Liver (tissue), 9 donors: ENCODE measurements around the gene SSBP2. TPM values are rescaled to one million over a fixed set of nuclear protein-coding genes. Genes with fewer than 3 reads are reported as not detected.

Experiments used
- DNase-seq: peaks from one replicate; pipeline ENCODE4 v3.0.0-alpha.2; 2017; ENCODE audit warnings: low spot score
- H3K27ac ChIP-seq, 2 donors: one replicate each; pipeline ENCODE4 v1.7.0; 2013; ENCODE audit warnings: inconsistent platforms in 2 of 2, low read length in 2 of 2, control low read depth in 1 of 2, low read depth in 1 of 2, mild to moderate bottlenecking in 1 of 2
- H3K27me3 ChIP-seq, 4 donors: one replicate each; pipeline versions ENCODE4 v1.6.1 to v1.7.0; 2013; ENCODE audit warnings: low read length in 3 of 4, inconsistent platforms in 1 of 4, mild to moderate bottlenecking in 1 of 4, moderate library complexity in 1 of 4; ENCODE audit not compliant: control insufficient read depth in 4 of 4, insufficient read depth in 4 of 4
- H3K36me3 ChIP-seq, 4 donors: one replicate each; pipeline versions ENCODE4 v1.6.1 to v1.7.0; 2013; ENCODE audit warnings: low read length in 3 of 4, mild to moderate bottlenecking in 3 of 4, low read depth in 1 of 4, moderate library complexity in 1 of 4; ENCODE audit not compliant: control insufficient read depth in 4 of 4, insufficient read depth in 3 of 4
- H3K4me1 ChIP-seq, 4 donors: one replicate each; pipeline versions ENCODE4 v1.6.1 to v1.7.0; 2013; ENCODE audit warnings: low read length in 3 of 4, mild to moderate bottlenecking in 3 of 4, moderate library complexity in 1 of 4; ENCODE audit not compliant: control insufficient read depth in 4 of 4, insufficient read depth in 4 of 4
- H3K4me3 ChIP-seq, 3 donors: one replicate each; pipeline versions ENCODE4 v1.6.1 to v1.7.0; 2013; ENCODE audit warnings: low read length in 3 of 3, control low read depth in 1 of 3, low read depth in 1 of 3, mild to moderate bottlenecking in 1 of 3
- H3K9ac ChIP-seq, 2 donors: one replicate each; pipeline ENCODE4 v1.7.0; 2013; ENCODE audit warnings: low read length in 2 of 2, mild to moderate bottlenecking in 2 of 2, moderate library complexity in 2 of 2, control low read depth in 1 of 2, low read depth in 1 of 2
- H3K9me3 ChIP-seq, 4 donors: one replicate each; pipeline versions ENCODE4 v1.6.1 to v1.7.0; 2013; ENCODE audit warnings: low read length in 3 of 4; ENCODE audit not compliant: control insufficient read depth in 4 of 4
- CTCF ChIP-seq: fragments of 150-350 bp; IDR thresholded peaks from 2 replicates; pipeline ENCODE4 v1.5.1; 2017; ENCODE audit warnings: improper control_type of control experiment, low read depth, low read length; ENCODE audit not compliant: missing input control
- EGR1 ChIP-seq, 2 donors: IDR thresholded peaks; 2 replicates each; pipeline ENCODE4 v1.6.1; 2016 to 2018; ENCODE audit warnings: antibody characterized with exemption in 2 of 2, low read depth in 2 of 2
- FOXA1 ChIP-seq: IDR thresholded peaks from 2 replicates; pipeline ENCODE4 v1.6.1; 2016; ENCODE audit warnings: antibody characterized with exemption
- FOXA2 ChIP-seq: IDR thresholded peaks from 2 replicates; pipeline ENCODE4 v1.6.1; 2016; ENCODE audit warnings: antibody characterized with exemption
- GABPA ChIP-seq, 2 donors: IDR thresholded peaks in 1 of 2; conservative IDR thresholded peaks in 1 of 2; 2 replicates each; pipeline ENCODE4 v1.6.1; 2016; ENCODE audit warnings: antibody characterized with exemption in 2 of 2, mild to moderate bottlenecking in 1 of 2, moderate library complexity in 1 of 2
- HNF4A ChIP-seq, 2 donors: conservative IDR thresholded peaks; 2 replicates each; pipeline ENCODE4 v1.6.1; 2016; ENCODE audit warnings: antibody characterized with exemption in 2 of 2, mild to moderate bottlenecking in 2 of 2
- HNF4G ChIP-seq: IDR thresholded peaks from 2 replicates; pipeline ENCODE4 v1.6.1; 2016; ENCODE audit warnings: antibody characterized with exemption
- JUND ChIP-seq, 2 donors: IDR thresholded peaks; 2 replicates each; pipeline ENCODE4 v1.6.1; 2016; ENCODE audit warnings: antibody characterized with exemption in 2 of 2
- NR2F2 ChIP-seq: IDR thresholded peaks from 2 replicates; pipeline ENCODE4 v1.6.1; 2016; ENCODE audit warnings: antibody characterized with exemption
- RAD21 ChIP-seq, 2 donors: IDR thresholded peaks; 2 replicates each; pipeline ENCODE4 v1.6.1; 2016; ENCODE audit warnings: antibody characterized with exemption in 2 of 2, mild to moderate bottlenecking in 2 of 2
- RXRA ChIP-seq, 2 donors: IDR thresholded peaks; 2 replicates each; pipeline ENCODE4 v1.6.1; 2017 to 2018; ENCODE audit warnings: antibody characterized with exemption in 2 of 2, mild to moderate bottlenecking in 1 of 2
- SP1 ChIP-seq: IDR thresholded peaks from 2 replicates; pipeline ENCODE4 v1.6.1; 2018; ENCODE audit warnings: antibody characterized with exemption, mild to moderate bottlenecking
- TAF1 ChIP-seq: conservative IDR thresholded peaks from 2 replicates; pipeline ENCODE4 v1.6.1; 2016; ENCODE audit warnings: antibody characterized with exemption, mild to moderate bottlenecking
- YY1 ChIP-seq: IDR thresholded peaks from 2 replicates; pipeline ENCODE4 v1.6.1; 2016; ENCODE audit warnings: antibody characterized with exemption, mild to moderate bottlenecking
- WGBS: extraction: QIAGEN DNeasy Blood & Tissue Kit; methylation state at CpG from one replicate; pipeline ENCODE4 v1.1.7; 2013; 5-methylcytosine and 5-hydroxymethylcytosine counted together
- polyA plus RNA-seq, 2 donors: library from polyadenylated mRNA; stranded (reverse) in 1 of 2; unstranded in 1 of 2; fragments of 200-250 nt in 1 of 2; fragments of >200 nt in 1 of 2; fragmentation: Nextera tagmentation in 1 of 2; extraction: Ambion mirVana in 1 of 2; gene quantifications; one replicate each; pipeline versions ENCODE4 v1.2.1 to v1.2.3, GENCODE V29; 2013 to 2015
- total RNA-seq, 2 donors: library from RNA; depleted of rRNA; stranded (reverse); fragments of >200 nt; gene quantifications; one replicate each; pipeline ENCODE4 v1.2.3, GENCODE V29; 2014
- TF ChIP-seq, protein P1 (sequence below): IDR thresholded peaks from 2 replicates; pipeline ENCODE4 v1.6.1; 2016; ENCODE audit warnings: antibody characterized with exemption
- TF ChIP-seq, protein P2 (sequence below): IDR thresholded peaks from 2 replicates; pipeline ENCODE4 v1.6.1; 2016; ENCODE audit warnings: antibody characterized with exemption, mild to moderate bottlenecking
- donor health status: healthy.
- donor health status: healthy.
- donor health status: healthy.
- donor health status: healthy.
- donor health status: healthy.

The SSBP2 gene
- total and polyA plus RNA-seq, 4 donors: 2.2 to 10.1 (median 4.1) TPM

GRCh38 chr5:81787474-81788242 lies 36.8 kb upstream of the SSBP2 start:
- TF ChIP-seq FOXA2 (no peak), RAD21 (IDR thresholded peaks at IDR 0.05) (peak in 1 of 2 donors; percentile 23), SP1 (peak; percentile 25), NR2F2 (no peak), HNF4A (conservative IDR thresholded peaks at IDR 0.05) (no peak), CTCF (no peak), EGR1 (IDR thresholded peaks at IDR 0.05; ENCODE audit: low read depth in 2 of 2) (no peak)
- Histone ChIP-seq H3K9me3 (no peaks in the 10 kb centered on the region), H3K27ac (no peak overlapping the region), H3K36me3 (no peaks in the 10 kb centered on the region), H3K4me3 (no peak overlapping the region), H3K4me1 (peaks cover 0 to 8% (median 0%) of the 10 kb centered on the region in 4 donors), H3K27me3 (no peaks in the 10 kb centered on the region), H3K9ac (no peak overlapping the region)
- no peak for DNase-seq
- 36% methylated on average over 3 of the region's 3 CpGs for WGBS

- 74% methylated on average over 5 of the region's 5 CpGs for WGBS
These were observed 36.1 kb upstream of the SSBP2 start for GRCh38 chr5:81786991-81787390.

DNA sequence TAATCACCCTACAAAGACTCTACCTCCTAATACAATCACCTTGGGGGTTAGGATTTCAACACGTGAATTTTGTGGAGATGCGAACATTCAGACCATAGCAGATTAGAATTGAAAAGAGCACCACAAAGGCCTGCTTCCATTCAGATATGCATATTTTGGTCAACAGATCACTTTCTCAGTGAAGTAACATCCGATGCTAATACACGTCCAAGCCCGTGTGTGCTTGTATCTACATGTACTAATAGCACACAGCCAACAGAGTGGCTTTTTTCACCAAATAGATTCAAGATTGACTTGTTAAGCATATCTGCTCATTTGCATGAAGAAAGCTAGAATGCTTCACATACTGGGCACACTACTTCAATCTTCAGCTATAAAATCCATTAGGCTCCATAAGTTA lies 35.6 kb upstream of the SSBP2 start:
- 93% methylated on average over 5 of the region's 5 CpGs for WGBS

More at GRCh38 chr5:81786991-81787390, 36.1 kb upstream of the SSBP2 start:
- Histone ChIP-seq H3K9me3 (no peaks in the 10 kb centered on the region), H3K4me1 (peaks cover 0 to 8% (median 0%) of the 10 kb centered on the region in 4 donors), H3K4me3 (no peak overlapping the region), H3K27ac (no peak overlapping the region), H3K9ac (no peak overlapping the region), H3K27me3 (no peaks in the 10 kb centered on the region), H3K36me3 (no peaks in the 10 kb centered on the region)
- TF ChIP-seq TAF1 (no peak), HNF4A (conservative IDR thresholded peaks at IDR 0.05) (no peak), RAD21 (IDR thresholded peaks at IDR 0.05) (no peak), GABPA (IDR thresholded peaks at IDR 0.05 in 1 of 2, conservative IDR thresholded peaks at IDR 0.05 in 1 of 2) (no peak)
- TF ChIP-seq, protein P1, sequence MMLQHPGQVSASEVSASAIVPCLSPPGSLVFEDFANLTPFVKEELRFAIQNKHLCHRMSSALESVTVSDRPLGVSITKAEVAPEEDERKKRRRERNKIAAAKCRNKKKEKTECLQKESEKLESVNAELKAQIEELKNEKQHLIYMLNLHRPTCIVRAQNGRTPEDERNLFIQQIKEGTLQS: no peak
- no peak for DNase-seq

More for the DNA sequence above, 35.6 kb upstream of the SSBP2 start:
- Histone ChIP-seq H3K27me3 (no peaks in the 10 kb centered on the region), H3K36me3 (no peaks in the 10 kb centered on the region), H3K4me1 (peaks cover 0 to 8% (median 0%) of the 10 kb centered on the region in 4 donors), H3K9ac (no peak overlapping the region), H3K4me3 (no peak overlapping the region), H3K9me3 (no peaks in the 10 kb centered on the region), H3K27ac (no peak overlapping the region)
- no peak for TF ChIP-seq RXRA (IDR thresholded peaks at IDR 0.05)
- TF ChIP-seq, protein P2, sequence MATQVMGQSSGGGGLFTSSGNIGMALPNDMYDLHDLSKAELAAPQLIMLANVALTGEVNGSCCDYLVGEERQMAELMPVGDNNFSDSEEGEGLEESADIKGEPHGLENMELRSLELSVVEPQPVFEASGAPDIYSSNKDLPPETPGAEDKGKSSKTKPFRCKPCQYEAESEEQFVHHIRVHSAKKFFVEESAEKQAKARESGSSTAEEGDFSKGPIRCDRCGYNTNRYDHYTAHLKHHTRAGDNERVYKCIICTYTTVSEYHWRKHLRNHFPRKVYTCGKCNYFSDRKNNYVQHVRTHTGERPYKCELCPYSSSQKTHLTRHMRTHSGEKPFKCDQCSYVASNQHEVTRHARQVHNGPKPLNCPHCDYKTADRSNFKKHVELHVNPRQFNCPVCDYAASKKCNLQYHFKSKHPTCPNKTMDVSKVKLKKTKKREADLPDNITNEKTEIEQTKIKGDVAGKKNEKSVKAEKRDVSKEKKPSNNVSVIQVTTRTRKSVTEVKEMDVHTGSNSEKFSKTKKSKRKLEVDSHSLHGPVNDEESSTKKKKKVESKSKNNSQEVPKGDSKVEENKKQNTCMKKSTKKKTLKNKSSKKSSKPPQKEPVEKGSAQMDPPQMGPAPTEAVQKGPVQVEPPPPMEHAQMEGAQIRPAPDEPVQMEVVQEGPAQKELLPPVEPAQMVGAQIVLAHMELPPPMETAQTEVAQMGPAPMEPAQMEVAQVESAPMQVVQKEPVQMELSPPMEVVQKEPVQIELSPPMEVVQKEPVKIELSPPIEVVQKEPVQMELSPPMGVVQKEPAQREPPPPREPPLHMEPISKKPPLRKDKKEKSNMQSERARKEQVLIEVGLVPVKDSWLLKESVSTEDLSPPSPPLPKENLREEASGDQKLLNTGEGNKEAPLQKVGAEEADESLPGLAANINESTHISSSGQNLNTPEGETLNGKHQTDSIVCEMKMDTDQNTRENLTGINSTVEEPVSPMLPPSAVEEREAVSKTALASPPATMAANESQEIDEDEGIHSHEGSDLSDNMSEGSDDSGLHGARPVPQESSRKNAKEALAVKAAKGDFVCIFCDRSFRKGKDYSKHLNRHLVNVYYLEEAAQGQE: no peak
- TF ChIP-seq FOXA1: no peak
- TF ChIP-seq JUND (IDR thresholded peaks at IDR 0.05): no peak
- no peak for TF ChIP-seq CTCF
- no peak for TF ChIP-seq YY1
- no peak for TF ChIP-seq NR2F2
- no peak for TF ChIP-seq HNF4G
- DNase-seq: no peak
